Panc1 (cell line): Measurements from ENCODE around the gene SPDYC. TPM values are rescaled to one million over a fixed set of nuclear protein-coding genes. Genes with fewer than 3 reads are reported as not detected.
A peak's percentile ranks its signal among the peaks of the same experiment; 100 is the strongest.
"Not testable (repeated sequence)": the region's sequence is repeated elsewhere in the genome, so short reads cannot be mapped to it uniquely, and the experiment has no call there.

ENCODE experiments used
- ATAC-seq: fragments of 200-7000 bp; cut with Tn5 transposase; 2 replicates; pipeline ENCODE4 v1.9.1; 2020; ENCODE audit warnings: mild to moderate bottlenecking, moderate library complexity
- BruUV-seq: library from RNA; stranded (reverse); fragments of 400-500 nt; replicated peaks from 2 replicates; lab custom pipeline; 2021; lab: Mats Ljungman, UMichigan
- CTCF ChIA-PET: fragments of 300-600 bp; sonication (Branson Sonifier 250); formaldehyde crosslinking; loops from one replicate; lab custom pipeline; 2022; ENCODE audit warnings: antibody characterized with exemption; lab: Charles Lee
- POLR2A ChIA-PET: fragments of 300-600 bp; sonication (Branson Sonifier 250); formaldehyde crosslinking; loops from one replicate; lab custom pipeline; 2022; ENCODE audit warnings: antibody characterized with exemption; lab: Charles Lee
- DNase-seq: peaks from one replicate; pipeline ENCODE4 v3.0.0-alpha.2; 2010; ENCODE audit warnings: low read depth, low spot score
- H3K27ac ChIP-seq: 2 replicates; pipeline ENCODE4 v1.5.1; 2011; ENCODE audit warnings: mild to moderate bottlenecking, low read length, inconsistent platforms
- H3K27me3 ChIP-seq: fragments of 200-500 bp; sonication (Bioruptor generic); 2 replicates; pipeline ENCODE4 v1.6.0; 2014; ENCODE audit warnings: low read length, inconsistent platforms; ENCODE audit not compliant: control insufficient read depth, insufficient read depth
- H3K36me3 ChIP-seq: fragments of 200-500 bp; sonication (Bioruptor generic); 2 replicates; pipeline ENCODE4 v1.5.1; 2014; ENCODE audit warnings: inconsistent platforms, mild to moderate bottlenecking, low read length, moderate library complexity; ENCODE audit not compliant: control insufficient read depth, insufficient read depth
- H3K4me1 ChIP-seq: 2 replicates; pipeline ENCODE4 v1.5.1; 2011; ENCODE audit warnings: inconsistent platforms, mild to moderate bottlenecking, low read length, moderate library complexity; ENCODE audit not compliant: control insufficient read depth, insufficient read depth
- H3K4me3 ChIP-seq, 2 experiments: 2 replicates each; pipeline ENCODE4 v1.5.1; 2011 to 2012; ENCODE audit warnings: low read depth in 2 of 2, low read length in 2 of 2, mild to moderate bottlenecking in 2 of 2, inconsistent platforms in 1 of 2, moderate library complexity in 1 of 2
- H3K9me3 ChIP-seq: fragments of 200-500 bp; sonication (Bioruptor generic); 2 replicates; pipeline ENCODE4 v1.5.1; 2014; ENCODE audit warnings: low read depth, mild to moderate bottlenecking, inconsistent platforms, low read length, moderate library complexity; ENCODE audit not compliant: control insufficient read depth, insufficient read depth
- POLR2AphosphoS5 ChIP-seq: IDR thresholded peaks from 2 replicates; pipeline ENCODE4 v1.6.1; 2012; ENCODE audit warnings: mild to moderate bottlenecking, low read depth, low read length, moderate library complexity
- SIN3A ChIP-seq: IDR thresholded peaks from 2 replicates; pipeline ENCODE4 v1.6.1; 2012; ENCODE audit warnings: low read depth, mild to moderate bottlenecking, low read length, moderate library complexity, borderline replicate concordance; ENCODE audit not compliant: insufficient read depth
- TCF7L2 ChIP-seq: IDR thresholded peaks from 2 replicates; pipeline ENCODE4 v1.6.1; 2011; ENCODE audit warnings: mild to moderate bottlenecking, low read depth, low read length, inconsistent platforms
- in situ Hi-C: cut with HindIII; loops from 2 replicates; pipeline ENCODE4 v1.10.0; 2016; ENCODE audit warnings: low sequenced_read_pairs, low pct_unique_long_range_greater_than_20kb
- intact Hi-C: fragments of 100-400 bp; cut with micrococcal nuclease; formaldehyde crosslinking; loops from one replicate; pipeline ENCODE4 v1.10.0; 2022; ENCODE audit not compliant: unreplicated experiment
- total RNA-seq: library from RNA; stranded (reverse); gene quantifications from one replicate; pipeline ENCODE4 v1.2.1, GENCODE V29; 2021; ENCODE audit not compliant: unreplicated experiment
- TF ChIP-seq, protein P1 (sequence below): fragments of 450-650 bp; IDR thresholded peaks from 2 replicates; pipeline ENCODE4 v1.5.1; 2017; ENCODE audit warnings: mild to moderate bottlenecking
- TF ChIP-seq, protein P2 (sequence below), 2 experiments: IDR thresholded peaks; 2 replicates each; pipeline ENCODE4 v1.6.1; 2011 to 2012; ENCODE audit warnings: low read depth in 2 of 2, control low read depth in 1 of 2, low read length in 1 of 2, mild to moderate bottlenecking in 1 of 2, moderate library complexity in 1 of 2; ENCODE audit not compliant: insufficient read depth in 1 of 2

SPDYC gene
- total RNA-seq, 1 experiment from 2014 or later, result not detected

GRCh38 chr11:65148657-65149056, 21.4 kb upstream of the SPDYC start:
- intact Hi-C loops (no loop called here), in situ Hi-C loops (no loop called here)
- ATAC-seq, result no peak
- Histone ChIP-seq H3K36me3 (no peaks in the 10 kb centered on the region), H3K4me1 (peaks cover 13% of the 10 kb centered on the region), H3K4me3 (no peak overlapping the region), H3K27ac (no peak overlapping the region), H3K9me3 (no peaks in the 10 kb centered on the region; the same call in 1 of the 2 replicates), H3K27me3 (no peaks in the 10 kb centered on the region)
- TF ChIP-seq, protein P1, sequence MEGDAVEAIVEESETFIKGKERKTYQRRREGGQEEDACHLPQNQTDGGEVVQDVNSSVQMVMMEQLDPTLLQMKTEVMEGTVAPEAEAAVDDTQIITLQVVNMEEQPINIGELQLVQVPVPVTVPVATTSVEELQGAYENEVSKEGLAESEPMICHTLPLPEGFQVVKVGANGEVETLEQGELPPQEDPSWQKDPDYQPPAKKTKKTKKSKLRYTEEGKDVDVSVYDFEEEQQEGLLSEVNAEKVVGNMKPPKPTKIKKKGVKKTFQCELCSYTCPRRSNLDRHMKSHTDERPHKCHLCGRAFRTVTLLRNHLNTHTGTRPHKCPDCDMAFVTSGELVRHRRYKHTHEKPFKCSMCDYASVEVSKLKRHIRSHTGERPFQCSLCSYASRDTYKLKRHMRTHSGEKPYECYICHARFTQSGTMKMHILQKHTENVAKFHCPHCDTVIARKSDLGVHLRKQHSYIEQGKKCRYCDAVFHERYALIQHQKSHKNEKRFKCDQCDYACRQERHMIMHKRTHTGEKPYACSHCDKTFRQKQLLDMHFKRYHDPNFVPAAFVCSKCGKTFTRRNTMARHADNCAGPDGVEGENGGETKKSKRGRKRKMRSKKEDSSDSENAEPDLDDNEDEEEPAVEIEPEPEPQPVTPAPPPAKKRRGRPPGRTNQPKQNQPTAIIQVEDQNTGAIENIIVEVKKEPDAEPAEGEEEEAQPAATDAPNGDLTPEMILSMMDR, result no peak
- TF ChIP-seq, protein P2, sequence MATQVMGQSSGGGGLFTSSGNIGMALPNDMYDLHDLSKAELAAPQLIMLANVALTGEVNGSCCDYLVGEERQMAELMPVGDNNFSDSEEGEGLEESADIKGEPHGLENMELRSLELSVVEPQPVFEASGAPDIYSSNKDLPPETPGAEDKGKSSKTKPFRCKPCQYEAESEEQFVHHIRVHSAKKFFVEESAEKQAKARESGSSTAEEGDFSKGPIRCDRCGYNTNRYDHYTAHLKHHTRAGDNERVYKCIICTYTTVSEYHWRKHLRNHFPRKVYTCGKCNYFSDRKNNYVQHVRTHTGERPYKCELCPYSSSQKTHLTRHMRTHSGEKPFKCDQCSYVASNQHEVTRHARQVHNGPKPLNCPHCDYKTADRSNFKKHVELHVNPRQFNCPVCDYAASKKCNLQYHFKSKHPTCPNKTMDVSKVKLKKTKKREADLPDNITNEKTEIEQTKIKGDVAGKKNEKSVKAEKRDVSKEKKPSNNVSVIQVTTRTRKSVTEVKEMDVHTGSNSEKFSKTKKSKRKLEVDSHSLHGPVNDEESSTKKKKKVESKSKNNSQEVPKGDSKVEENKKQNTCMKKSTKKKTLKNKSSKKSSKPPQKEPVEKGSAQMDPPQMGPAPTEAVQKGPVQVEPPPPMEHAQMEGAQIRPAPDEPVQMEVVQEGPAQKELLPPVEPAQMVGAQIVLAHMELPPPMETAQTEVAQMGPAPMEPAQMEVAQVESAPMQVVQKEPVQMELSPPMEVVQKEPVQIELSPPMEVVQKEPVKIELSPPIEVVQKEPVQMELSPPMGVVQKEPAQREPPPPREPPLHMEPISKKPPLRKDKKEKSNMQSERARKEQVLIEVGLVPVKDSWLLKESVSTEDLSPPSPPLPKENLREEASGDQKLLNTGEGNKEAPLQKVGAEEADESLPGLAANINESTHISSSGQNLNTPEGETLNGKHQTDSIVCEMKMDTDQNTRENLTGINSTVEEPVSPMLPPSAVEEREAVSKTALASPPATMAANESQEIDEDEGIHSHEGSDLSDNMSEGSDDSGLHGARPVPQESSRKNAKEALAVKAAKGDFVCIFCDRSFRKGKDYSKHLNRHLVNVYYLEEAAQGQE (IDR thresholded peaks at IDR 0.05; ENCODE audit: insufficient read depth in 1 of 2, low read depth in 2 of 2, low read length in 1 of 2), result no peak
- no peak for TF ChIP-seq TCF7L2
- no peak for TF ChIP-seq POLR2AphosphoS5
- TF ChIP-seq SIN3A, result no peak
- POLR2A ChIA-PET, result interaction anchor here (1.1 kb wide), 1 partner anchor 21 kb away, joined by 11 read pairs; the partner anchor contains the start of gene SPDYC
- DNase-seq, result no peak
- CTCF ChIA-PET, result interaction anchor here (1.1 kb wide), 1 partner anchor 14 kb away, joined by 3 read pairs; the partner anchor contains the start of gene SYVN1
- BruUV-seq, result no TSS peak

DNA sequence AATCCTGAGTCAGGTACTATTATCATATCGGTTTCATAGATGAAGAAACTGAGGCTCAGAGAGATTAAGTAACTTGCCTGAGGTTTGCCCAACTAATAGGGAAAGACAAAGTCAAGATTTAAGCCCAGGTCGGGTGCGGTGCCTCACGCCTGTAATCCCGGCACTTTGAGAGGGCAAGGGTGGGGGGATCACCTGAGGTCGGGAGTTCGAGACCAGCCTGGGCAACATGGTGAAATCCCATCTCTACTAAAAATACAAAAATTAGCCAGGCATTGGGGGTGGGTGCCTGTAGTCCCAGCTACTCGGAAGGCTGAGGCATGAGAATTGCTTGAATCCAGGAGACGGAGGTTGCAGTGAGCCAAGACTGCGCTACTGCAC, 19.9 kb upstream of the SPDYC start:
- Histone ChIP-seq H3K4me1 (peaks cover 13% of the 10 kb centered on the region), H3K27ac (peak overlapping the region; percentile 36; the same call in 1 of the 2 replicates)
- H3K4me3 ChIP-seq, H3K36me3 ChIP-seq, DNase-seq, H3K9me3 ChIP-seq, ATAC-seq, BruUV-seq, H3K27me3 ChIP-seq, in situ Hi-C loops, intact Hi-C loops, CTCF ChIA-PET: not testable (repeated sequence)
- POLR2A ChIA-PET, result interaction anchor here (0.7 kb wide), 1 partner anchor 144 kb away, joined by 9 read pairs; no protein-coding TSS in a partner anchor
